Natural killer cell (primary cell): ENCODE measurements around the gene AUTS2. TPM values are rescaled to one million over a fixed set of nuclear protein-coding genes. Genes with fewer than 3 reads are reported as not detected.
A peak's percentile ranks its signal among the peaks of the same experiment; 100 is the strongest.

Experiments used
- ATAC-seq, 3 donors: fragments of 150-1000 bp in 2 of 3; fragments of 200-7000 bp in 1 of 3; cut with Tn5 transposase; 1 replicate in 1 of 3; 2 replicates in 2 of 3; pipeline ENCODE4 v1.10.0; 2021; ENCODE audit warnings: mild to moderate bottlenecking in 2 of 3, moderate library complexity in 2 of 3
- DNase-seq, 2 donors: peaks; one replicate each; pipeline versions ENCODE4 v3.0.0 to v3.0.0-alpha.2; 2013 to 2021; ENCODE audit warnings: mixed read lengths in 1 of 2
- H3K27ac ChIP-seq: one replicate; pipeline ENCODE4 v1.5.1; 2013; ENCODE audit warnings: mild to moderate bottlenecking, low read length
- H3K27me3 ChIP-seq: one replicate; pipeline ENCODE4 v1.6.1; 2013; ENCODE audit warnings: low read length; ENCODE audit not compliant: control insufficient read depth, insufficient read depth
- H3K36me3 ChIP-seq: one replicate; pipeline ENCODE4 v1.6.1; 2013; ENCODE audit warnings: low read length; ENCODE audit not compliant: control insufficient read depth, insufficient read depth
- H3K4me1 ChIP-seq: one replicate; pipeline ENCODE4 v1.6.1; 2013; ENCODE audit warnings: low read length; ENCODE audit not compliant: control insufficient read depth, insufficient read depth
- H3K4me3 ChIP-seq: one replicate; pipeline ENCODE4 v1.5.1; 2013; ENCODE audit warnings: low read length
- H3K9me3 ChIP-seq: one replicate; pipeline ENCODE4 v1.6.1; 2013; ENCODE audit warnings: low read length; ENCODE audit not compliant: control insufficient read depth, insufficient read depth
- H3K27ac Mint-ChIP-seq, 2 donors: one replicate each; pipeline ENCODE4 v1.8.0; 2022; ENCODE audit warnings: mild to moderate bottlenecking in 2 of 2, mixed read lengths in 2 of 2, moderate library complexity in 1 of 2
- H3K27me3 Mint-ChIP-seq, 2 donors: one replicate each; pipeline ENCODE4 v1.8.0; 2022; ENCODE audit warnings: low read depth in 2 of 2, mixed read lengths in 2 of 2
- H3K36me3 Mint-ChIP-seq: one replicate; pipeline ENCODE4 v1.8.0; 2022; ENCODE audit warnings: mixed read lengths
- H3K4me1 Mint-ChIP-seq, 2 donors: one replicate each; pipeline ENCODE4 v1.8.0; 2022; ENCODE audit warnings: mixed read lengths in 2 of 2
- H3K4me3 Mint-ChIP-seq: one replicate; pipeline ENCODE4 v1.8.0; 2022; ENCODE audit warnings: mild to moderate bottlenecking, moderate library complexity, mixed read lengths
- H3K9me3 Mint-ChIP-seq, 2 donors: one replicate each; pipeline ENCODE4 v1.8.0; 2022; ENCODE audit warnings: mixed read lengths in 2 of 2
- WGBS: methylation state at CpG from one replicate; pipeline ENCODE4 v1.1.7; 2013; ENCODE audit warnings: missing lambda C conversion rate; ENCODE audit not compliant: insufficient coverage; 5-methylcytosine and 5-hydroxymethylcytosine counted together
- intact Hi-C: fragments of 100-400 bp; cut with micrococcal nuclease; formaldehyde crosslinking; loops from one replicate; pipeline ENCODE4 v1.14.2; 2022
- total RNA-seq, 4 donors: library from RNA; stranded (reverse); fragments of 120-200 nt in 1 of 4; gene quantifications; one replicate each; pipeline versions ENCODE4 v1.2.3 to v1.2.4, GENCODE V29; 2013 to 2022
- TF ChIP-seq, protein P1 (sequence below): fragments of 200-600 bp; IDR thresholded peaks from one replicate; pipeline ENCODE4 v1.8.0; 2022; ENCODE audit warnings: antibody characterized with exemption

The AUTS2 gene
- total RNA-seq, 3 donors from 2014 or later (not counting 1 experiment from before 2014, with no cell fraction given), result 147 to 197 (median 155) TPM

DNA sequence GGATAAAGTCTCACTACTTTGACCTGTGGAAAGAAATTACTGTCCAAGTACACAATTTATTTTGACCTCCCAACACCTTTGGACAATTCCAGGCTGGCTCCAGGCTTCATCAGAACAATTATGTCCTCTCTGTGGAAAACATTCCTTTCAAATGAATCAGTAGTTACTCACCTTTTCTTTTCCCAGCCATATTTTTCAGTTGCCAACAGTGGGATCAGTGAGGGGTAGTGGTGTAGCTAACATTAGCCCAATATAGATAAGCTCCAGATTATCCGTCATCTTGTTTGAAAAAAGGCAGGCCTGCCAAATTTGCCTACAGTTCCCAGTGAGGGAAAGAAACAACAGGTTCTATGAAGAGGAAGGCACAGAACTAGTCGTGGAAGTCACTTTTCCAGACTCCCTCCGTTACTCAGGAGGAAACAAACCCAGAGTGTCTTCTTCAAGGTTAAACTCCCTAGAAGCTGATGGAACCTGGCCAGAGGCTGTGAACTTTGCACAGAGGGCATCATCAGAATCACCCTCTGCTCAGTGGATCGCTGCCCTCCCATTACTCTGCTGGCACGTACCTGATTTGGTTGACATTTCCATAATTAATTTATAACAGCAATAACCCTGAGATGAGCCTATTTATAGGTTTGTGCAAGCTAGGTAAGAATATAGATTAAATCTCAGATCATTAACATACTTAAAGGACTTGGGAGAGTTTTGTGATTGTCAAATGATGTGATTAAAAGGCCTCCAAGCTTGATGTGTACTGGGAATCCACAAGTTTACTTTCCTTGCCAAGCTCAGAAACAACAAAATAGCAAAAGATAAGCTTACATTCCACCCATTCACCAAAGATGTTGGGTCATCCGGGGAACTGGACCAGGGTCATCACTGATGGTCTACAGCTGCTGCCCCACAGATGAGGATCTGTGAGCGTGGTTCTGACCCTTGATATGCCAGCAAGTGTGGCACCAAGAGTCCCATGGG is 879.0 kb downstream of the AUTS2 start:
- DNase-seq (no peak), ATAC-seq (no peak)
- Mint-ChIP-seq H3K9me3 (no peaks in the 10 kb centered on the region), H3K4me1 (peaks cover 15 to 18% of the 10 kb centered on the region in 2 donors), H3K4me3 (no peak overlapping the region), H3K27ac (no peak overlapping the region), H3K27me3 (peaks cover 27 to 70% of the 10 kb centered on the region in 2 donors), H3K36me3 (no peaks in the 10 kb centered on the region)
- intact Hi-C loops, result loop anchor here (5.0 kb wide), 1 partner anchor 220 kb away; no protein-coding TSS in a partner anchor
- Histone ChIP-seq H3K4me3 (no peak overlapping the region), H3K9me3 (no peaks in the 10 kb centered on the region), H3K27me3 (peaks cover 15% of the 10 kb centered on the region), H3K36me3 (no peaks in the 10 kb centered on the region), H3K27ac (no peak overlapping the region), H3K4me1 (peaks cover 14% of the 10 kb centered on the region)
- TF ChIP-seq, protein P1, sequence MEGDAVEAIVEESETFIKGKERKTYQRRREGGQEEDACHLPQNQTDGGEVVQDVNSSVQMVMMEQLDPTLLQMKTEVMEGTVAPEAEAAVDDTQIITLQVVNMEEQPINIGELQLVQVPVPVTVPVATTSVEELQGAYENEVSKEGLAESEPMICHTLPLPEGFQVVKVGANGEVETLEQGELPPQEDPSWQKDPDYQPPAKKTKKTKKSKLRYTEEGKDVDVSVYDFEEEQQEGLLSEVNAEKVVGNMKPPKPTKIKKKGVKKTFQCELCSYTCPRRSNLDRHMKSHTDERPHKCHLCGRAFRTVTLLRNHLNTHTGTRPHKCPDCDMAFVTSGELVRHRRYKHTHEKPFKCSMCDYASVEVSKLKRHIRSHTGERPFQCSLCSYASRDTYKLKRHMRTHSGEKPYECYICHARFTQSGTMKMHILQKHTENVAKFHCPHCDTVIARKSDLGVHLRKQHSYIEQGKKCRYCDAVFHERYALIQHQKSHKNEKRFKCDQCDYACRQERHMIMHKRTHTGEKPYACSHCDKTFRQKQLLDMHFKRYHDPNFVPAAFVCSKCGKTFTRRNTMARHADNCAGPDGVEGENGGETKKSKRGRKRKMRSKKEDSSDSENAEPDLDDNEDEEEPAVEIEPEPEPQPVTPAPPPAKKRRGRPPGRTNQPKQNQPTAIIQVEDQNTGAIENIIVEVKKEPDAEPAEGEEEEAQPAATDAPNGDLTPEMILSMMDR, result no peak
- 87% methylated on average over 7 of the region's 7 CpGs for WGBS

DNA sequence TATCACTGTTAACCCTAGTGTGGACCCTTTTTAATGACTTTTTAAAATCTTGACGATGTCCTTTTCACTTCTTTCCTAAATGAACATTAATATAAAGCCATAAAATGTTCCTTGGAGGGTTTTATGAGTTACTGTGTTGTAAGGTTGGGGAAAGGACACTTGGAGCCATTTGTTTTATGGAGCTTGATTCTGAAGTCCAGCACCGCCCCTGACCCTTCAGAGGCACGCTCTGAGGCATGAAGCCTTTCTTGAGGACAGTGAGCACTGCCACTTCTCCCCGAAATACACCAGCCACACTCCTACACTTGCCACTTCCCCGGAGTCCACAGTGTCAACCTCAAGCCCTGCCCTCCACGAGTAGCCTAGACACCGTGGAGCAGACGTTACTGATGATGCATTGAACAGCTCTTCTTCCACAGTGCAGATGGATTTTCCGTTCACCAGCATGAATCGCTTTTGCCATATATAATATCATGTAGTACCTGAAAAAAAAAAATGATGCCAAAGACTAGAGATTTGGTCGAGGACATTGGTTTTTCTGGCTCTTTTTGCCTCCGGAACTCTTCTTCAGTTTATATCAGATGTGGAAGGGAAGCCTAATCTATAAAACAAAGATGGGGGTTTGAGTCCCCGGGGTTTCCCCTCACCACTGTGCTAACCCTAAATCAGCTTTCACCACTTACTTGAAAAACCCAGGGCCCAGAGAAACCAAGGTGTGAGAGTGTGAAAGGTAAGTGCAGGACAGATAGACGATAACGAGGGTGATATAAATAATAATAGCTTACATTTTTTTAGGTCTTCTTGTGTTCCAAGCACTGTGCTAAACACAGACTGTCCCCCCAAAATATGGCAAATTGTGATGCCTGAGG is 881.1 kb downstream of the AUTS2 start:
- ATAC-seq, result peak; percentile 51 to 90 (median 70)
- Mint-ChIP-seq H3K4me1 (peaks cover 15 to 18% of the 10 kb centered on the region in 2 donors), H3K9me3 (no peaks in the 10 kb centered on the region), H3K4me3 (peak overlapping the region; percentile 10), H3K36me3 (no peaks in the 10 kb centered on the region), H3K27ac (no peak overlapping the region), H3K27me3 (peaks cover 29 to 76% of the 10 kb centered on the region in 2 donors)
- no peak overlapping the region for H3K27ac ChIP-seq
- no peak overlapping the region for H3K4me3 ChIP-seq
- intact Hi-C loops, result loop anchor here (5.0 kb wide), 1 partner anchor 218 kb away; no protein-coding TSS in a partner anchor
- peaks cover 18% of the 10 kb centered on the region for H3K27me3 ChIP-seq
- DNase-seq, result no peak
- H3K9me3 ChIP-seq, result no peaks in the 10 kb centered on the region
- peaks cover 14% of the 10 kb centered on the region for H3K4me1 ChIP-seq
- no peaks in the 10 kb centered on the region for H3K36me3 ChIP-seq
- TF ChIP-seq, protein P1, result no peak
- 63% methylated on average over 11 of the region's 15 CpGs for WGBS

DNA sequence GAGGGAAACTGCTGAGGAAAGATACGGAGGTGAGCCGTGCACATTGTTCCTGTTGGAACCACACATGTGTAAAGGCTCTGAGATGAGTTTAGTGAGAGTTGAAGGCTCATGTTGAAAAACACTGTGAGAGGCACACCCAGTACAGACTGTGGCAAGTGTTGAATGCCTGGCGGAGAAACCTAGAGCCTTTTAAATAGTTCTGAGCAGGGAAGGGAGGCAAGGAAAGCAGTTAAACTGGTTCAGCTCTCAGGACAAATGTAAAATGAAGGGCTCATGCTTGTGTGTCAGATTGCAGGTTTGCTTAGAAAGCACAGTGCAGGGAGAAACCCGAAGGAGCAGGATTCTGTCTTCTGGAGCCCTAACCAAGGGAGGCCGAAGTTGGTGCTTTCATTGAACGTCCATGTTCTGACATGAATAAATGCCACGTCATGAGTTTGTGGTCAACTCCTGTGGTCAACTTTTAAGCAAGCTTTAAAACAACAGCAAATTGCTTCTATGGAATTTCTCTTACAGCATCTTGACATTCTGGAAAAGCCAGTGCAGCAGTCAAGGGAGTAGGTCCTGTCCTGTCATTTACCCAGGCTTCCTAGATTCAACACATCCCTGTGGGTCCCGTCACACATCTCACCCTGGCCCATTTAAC is 882.8 kb downstream of the AUTS2 start:
- DNase-seq (no peak), ATAC-seq (no peak)
- no peak overlapping the region for H3K4me3 ChIP-seq
- H3K4me1 Mint-ChIP-seq, result peaks cover 15 to 18% of the 10 kb centered on the region in 2 donors
- WGBS, result 83% methylated on average over 8 of the region's 8 CpGs
- no peaks in the 10 kb centered on the region for H3K36me3 Mint-ChIP-seq
- H3K27me3 ChIP-seq, result peaks cover 18% of the 10 kb centered on the region
- H3K27me3 Mint-ChIP-seq, result peaks cover 24 to 65% of the 10 kb centered on the region in 2 donors
- no peak overlapping the region for H3K4me3 Mint-ChIP-seq
- no peaks in the 10 kb centered on the region for H3K9me3 ChIP-seq
- no peak overlapping the region for H3K27ac Mint-ChIP-seq
- peaks cover 14% of the 10 kb centered on the region for H3K4me1 ChIP-seq
- intact Hi-C loops, result no loop called here
- TF ChIP-seq, protein P1, result no peak
- no peak overlapping the region for H3K27ac ChIP-seq
- no peaks in the 10 kb centered on the region for H3K9me3 Mint-ChIP-seq
- no peaks in the 10 kb centered on the region for H3K36me3 ChIP-seq
